GF-D8 (cell line): ENCODE data around the gene MCAM.

Experiments used
- DNase-seq: peaks from one replicate; lab custom pipeline; 2025; lab: John Stamatoyannopoulos, UW

Gene MCAM

GRCh38 chr11:119262668-119263351 lies 54.1 kb downstream of the MCAM start:
- no peak for DNase-seq

DNA sequence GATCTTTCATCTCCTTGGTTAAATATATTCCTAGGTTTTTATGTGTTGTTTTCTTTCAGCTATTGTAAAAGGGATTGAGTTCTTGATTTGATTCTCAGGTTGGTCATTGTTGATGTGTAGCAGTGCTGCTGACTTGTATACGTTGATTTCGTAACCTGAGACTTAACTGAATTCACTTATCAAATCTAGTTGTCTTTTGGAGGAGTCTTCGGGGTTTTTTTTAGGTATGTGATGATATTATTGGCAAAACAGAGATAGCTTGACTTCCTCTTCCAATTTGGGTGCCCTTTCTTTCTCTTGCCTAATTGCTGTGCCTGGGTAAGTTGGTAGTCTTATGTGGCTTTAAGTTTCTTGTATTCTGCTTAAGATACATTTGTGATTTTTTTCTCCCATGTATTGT lies 57.9 kb downstream of the MCAM start:
- DNase-seq, result peak; percentile 41
